Right cardiac atrium (tissue), 5 donors: ENCODE data around the gene UNC80. TPM values are rescaled to one million over a fixed set of nuclear protein-coding genes. Genes with fewer than 3 reads are reported as not detected.

Experiments used
- ATAC-seq, 2 donors: fragments of 200-7000 bp; cut with Tn5 transposase; one replicate each; pipeline versions ENCODE4 v1.8.0 to v1.9.1; 2020; ENCODE audit warnings: moderate library complexity in 2 of 2, mild to moderate bottlenecking in 1 of 2
- DNase-seq, 3 donors: peaks; one replicate each; pipeline ENCODE4 v3.0.0-alpha.2; 2020
- H3K27ac ChIP-seq: one replicate; pipeline ENCODE4 v1.5.1; 2013; ENCODE audit warnings: mild to moderate bottlenecking, low read length, control low read depth, moderate library complexity
- H3K27me3 ChIP-seq: one replicate; pipeline ENCODE4 v1.6.1; 2013; ENCODE audit not compliant: control insufficient read depth, insufficient read depth
- H3K4me1 ChIP-seq: one replicate; pipeline ENCODE4 v1.6.1; 2013; ENCODE audit warnings: low read length; ENCODE audit not compliant: control insufficient read depth, insufficient read depth
- H3K4me3 ChIP-seq: one replicate; pipeline ENCODE4 v1.5.1; 2013; ENCODE audit warnings: low read length, control low read depth
- H3K9me3 ChIP-seq: one replicate; pipeline ENCODE4 v1.6.1; 2013; ENCODE audit warnings: low read length; ENCODE audit not compliant: control insufficient read depth
- WGBS: extraction: QIAGEN DNeasy Blood & Tissue Kit; methylation state at CpG from one replicate; pipeline ENCODE4 v1.1.7; 2013; 5-methylcytosine and 5-hydroxymethylcytosine counted together
- intact Hi-C, 4 donors: fragments of 100-400 bp; cut with DNase I; formaldehyde crosslinking; loops; one replicate each; pipeline versions ENCODE4 v1.11.0 to v1.14.0; 2022 to 2023
- long read RNA-seq, 4 donors: library from polyadenylated mRNA; unstranded; transcript quantifications; one replicate each; pipeline ENCODE4 v2.0.0, GENCODE V29; 2020 to 2021
- polyA plus RNA-seq: library from polyadenylated mRNA; stranded (reverse); fragments of 200-250 nt; gene quantifications from one replicate; pipeline ENCODE4 v1.2.3, GENCODE V29; 2013
- total RNA-seq, 4 donors: library from RNA; stranded (reverse); fragmentation: NEBNext Ultra II Directional; extraction: Animal tissue kit (Norgen Biotek cat#: 25700); gene quantifications; one replicate each; pipeline ENCODE4 v1.2.1, GENCODE V29; 2021
- donor health status: healthy with polysubstance abuse.
- donor health status: DM: no; HTN: yes; CAD: no.
- donor health status: DM: no; HTN: no; CAD: no.
- donor health status: DM: no; HTN: yes; CAD: no; lungs with severe emphysema.
- donor health status: DM: yes; HTN: yes; CAD: no.

UNC80 gene, protein sequence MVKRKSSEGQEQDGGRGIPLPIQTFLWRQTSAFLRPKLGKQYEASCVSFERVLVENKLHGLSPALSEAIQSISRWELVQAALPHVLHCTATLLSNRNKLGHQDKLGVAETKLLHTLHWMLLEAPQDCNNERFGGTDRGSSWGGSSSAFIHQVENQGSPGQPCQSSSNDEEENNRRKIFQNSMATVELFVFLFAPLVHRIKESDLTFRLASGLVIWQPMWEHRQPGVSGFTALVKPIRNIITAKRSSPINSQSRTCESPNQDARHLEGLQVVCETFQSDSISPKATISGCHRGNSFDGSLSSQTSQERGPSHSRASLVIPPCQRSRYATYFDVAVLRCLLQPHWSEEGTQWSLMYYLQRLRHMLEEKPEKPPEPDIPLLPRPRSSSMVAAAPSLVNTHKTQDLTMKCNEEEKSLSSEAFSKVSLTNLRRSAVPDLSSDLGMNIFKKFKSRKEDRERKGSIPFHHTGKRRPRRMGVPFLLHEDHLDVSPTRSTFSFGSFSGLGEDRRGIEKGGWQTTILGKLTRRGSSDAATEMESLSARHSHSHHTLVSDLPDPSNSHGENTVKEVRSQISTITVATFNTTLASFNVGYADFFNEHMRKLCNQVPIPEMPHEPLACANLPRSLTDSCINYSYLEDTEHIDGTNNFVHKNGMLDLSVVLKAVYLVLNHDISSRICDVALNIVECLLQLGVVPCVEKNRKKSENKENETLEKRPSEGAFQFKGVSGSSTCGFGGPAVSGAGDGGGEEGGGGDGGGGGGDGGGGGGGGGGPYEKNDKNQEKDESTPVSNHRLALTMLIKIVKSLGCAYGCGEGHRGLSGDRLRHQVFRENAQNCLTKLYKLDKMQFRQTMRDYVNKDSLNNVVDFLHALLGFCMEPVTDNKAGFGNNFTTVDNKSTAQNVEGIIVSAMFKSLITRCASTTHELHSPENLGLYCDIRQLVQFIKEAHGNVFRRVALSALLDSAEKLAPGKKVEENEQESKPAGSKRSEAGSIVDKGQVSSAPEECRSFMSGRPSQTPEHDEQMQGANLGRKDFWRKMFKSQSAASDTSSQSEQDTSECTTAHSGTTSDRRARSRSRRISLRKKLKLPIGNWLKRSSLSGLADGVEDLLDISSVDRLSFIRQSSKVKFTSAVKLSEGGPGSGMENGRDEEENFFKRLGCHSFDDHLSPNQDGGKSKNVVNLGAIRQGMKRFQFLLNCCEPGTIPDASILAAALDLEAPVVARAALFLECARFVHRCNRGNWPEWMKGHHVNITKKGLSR (N-terminal part only)
- total RNA-seq (under 1 TPM in 3 of 4 donors, not detected in 1; 0.06 to 0.20 (median 0.12) TPM), polyA plus RNA-seq (0.02 TPM)
- long read RNA-seq, donor 1, result 0 reads
- long read RNA-seq, donor 2, result 0 reads
- long read RNA-seq, donor 3, result 0 reads
- long read RNA-seq, donor 4, result 0 reads

DNA sequence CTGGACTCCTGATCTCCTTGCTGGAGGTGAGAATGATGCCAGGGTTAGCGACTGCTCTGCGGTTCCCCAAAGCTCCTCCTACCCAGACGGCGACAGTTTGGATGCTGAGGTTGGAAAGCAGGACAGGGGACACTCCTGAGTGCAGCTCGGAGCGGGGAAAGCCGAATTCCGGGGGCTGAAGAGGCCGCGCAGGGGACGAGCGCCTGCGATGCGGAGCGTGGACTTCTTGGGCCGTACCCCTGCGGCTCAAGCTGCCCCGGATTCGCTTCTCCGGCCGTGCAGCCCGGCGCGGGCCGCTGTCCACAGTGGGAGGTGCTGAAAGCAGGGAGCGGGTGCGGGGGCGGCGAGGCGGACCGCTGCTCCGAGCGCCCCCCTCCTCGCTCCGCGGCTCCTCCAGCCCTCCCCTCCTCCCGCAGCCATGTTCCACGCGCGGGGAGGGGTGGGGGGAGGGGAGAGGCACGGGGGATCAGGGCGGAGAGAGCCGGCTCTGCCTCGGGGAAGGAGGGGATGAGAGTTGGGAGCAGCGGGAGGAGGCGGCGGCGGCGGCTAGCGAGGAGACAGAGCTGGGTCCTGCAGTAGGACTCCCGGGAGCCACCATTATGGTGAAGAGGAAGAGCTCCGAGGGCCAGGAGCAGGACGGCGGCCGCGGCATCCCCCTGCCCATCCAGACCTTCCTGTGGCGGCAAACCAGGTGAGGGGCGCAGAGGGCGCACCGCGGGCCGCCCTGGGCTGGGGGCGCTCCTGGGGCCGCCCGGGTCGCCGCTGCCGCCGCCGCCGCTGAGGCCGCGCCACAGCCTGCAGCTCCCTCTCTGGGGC is at the start of gene UNC80:
TSS of gene UNC80 (plus strand) at position 359 of the 816 bp plus-strand sequence. CDS start at position 600, 241 bp downstream.
- H3K27me3 ChIP-seq, result no peaks in the 10 kb centered on the region
- 2% methylated on average over 73 of the region's 73 CpGs for WGBS
- peak within 1 kb of the TSS; percentile 43 for H3K4me3 ChIP-seq
- H3K27ac ChIP-seq, result no peak within 1 kb of the TSS
- no peaks in the 10 kb centered on the region for H3K4me1 ChIP-seq
- DNase-seq (peak; percentile 58 to 88 (median 84)), ATAC-seq (peak; percentile 93 to 95)
- intact Hi-C loops, result no loop called here
- H3K9me3 ChIP-seq, result no peaks in the 10 kb centered on the region

DNA sequence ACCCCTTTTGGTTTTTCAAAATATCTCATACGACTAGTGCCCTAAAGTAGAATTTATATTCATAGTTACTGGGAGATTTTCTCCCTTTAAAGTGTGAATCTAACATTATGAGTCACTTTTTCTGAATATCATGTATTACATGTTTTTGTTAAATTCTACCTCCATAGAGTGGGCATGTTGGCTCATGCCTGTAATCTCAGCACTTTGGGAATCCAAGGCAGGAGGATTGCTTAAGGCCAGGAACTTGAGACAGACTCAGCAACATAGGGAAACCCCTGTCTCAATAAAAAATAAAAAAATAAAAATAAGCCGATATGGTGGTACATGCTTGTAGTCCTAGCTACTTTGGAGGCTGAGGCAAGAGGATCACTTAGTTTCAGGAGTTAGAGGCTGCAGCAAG is 45.3 kb upstream of the UNC80 start:
- Histone ChIP-seq H3K4me3 (no peak overlapping the region), H3K4me1 (no peaks in the 10 kb centered on the region), H3K9me3 (no peaks in the 10 kb centered on the region), H3K27me3 (no peaks in the 10 kb centered on the region), H3K27ac (no peak overlapping the region)
- ATAC-seq, result no peak
- 96% methylated on average over 2 of the region's 2 CpGs for WGBS
- no peak for DNase-seq
- intact Hi-C loops, result no loop called here

DNA sequence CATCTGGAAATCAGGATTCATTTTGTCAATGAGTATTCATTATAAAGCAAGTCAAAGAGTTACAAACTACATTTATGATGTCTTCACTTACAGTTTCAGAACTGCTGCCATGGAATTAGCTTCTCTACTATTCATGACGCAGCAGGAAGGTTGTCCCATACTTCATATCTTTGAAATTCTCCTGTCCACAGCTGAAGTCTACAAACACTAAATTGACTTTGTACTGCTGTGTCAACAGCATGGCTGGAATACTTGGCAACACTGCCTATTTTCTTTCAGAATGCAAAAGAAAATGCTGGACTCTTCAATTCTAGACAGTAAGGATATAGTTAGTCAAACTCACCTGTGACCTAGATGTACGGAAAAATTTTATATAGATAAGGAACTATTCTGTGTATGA is 44.6 kb upstream of the UNC80 start:
- ATAC-seq (no peak), DNase-seq (no peak)
- Histone ChIP-seq H3K27me3 (no peaks in the 10 kb centered on the region), H3K4me3 (no peak overlapping the region), H3K4me1 (no peaks in the 10 kb centered on the region), H3K9me3 (no peaks in the 10 kb centered on the region), H3K27ac (no peak overlapping the region)
- intact Hi-C loops, result no loop called here
- WGBS, result 85% methylated on average over 2 of the region's 2 CpGs

DNA sequence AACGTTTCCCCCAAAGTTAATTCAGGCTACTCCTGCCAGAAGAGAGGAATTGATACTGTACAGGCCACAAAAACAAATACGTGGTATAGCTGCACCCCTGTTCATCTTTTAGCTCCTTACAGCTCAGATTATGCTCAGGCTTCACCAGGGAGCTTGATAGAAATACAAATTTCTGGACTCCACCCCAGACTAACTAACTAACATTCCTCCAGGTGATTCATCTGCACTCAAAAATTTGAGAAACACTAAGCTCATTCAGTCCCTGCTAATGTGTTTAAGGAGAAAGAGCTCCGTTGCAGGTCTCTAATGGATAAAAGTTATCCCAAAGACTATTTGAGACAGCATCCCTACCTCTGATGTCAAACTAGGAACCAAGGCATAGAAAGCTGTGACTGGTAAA is 36.8 kb upstream of the UNC80 start:
- intact Hi-C loops, result no loop called here
- WGBS, result 79% methylated on average over 3 of the region's 3 CpGs
- no peak for DNase-seq

DNA sequence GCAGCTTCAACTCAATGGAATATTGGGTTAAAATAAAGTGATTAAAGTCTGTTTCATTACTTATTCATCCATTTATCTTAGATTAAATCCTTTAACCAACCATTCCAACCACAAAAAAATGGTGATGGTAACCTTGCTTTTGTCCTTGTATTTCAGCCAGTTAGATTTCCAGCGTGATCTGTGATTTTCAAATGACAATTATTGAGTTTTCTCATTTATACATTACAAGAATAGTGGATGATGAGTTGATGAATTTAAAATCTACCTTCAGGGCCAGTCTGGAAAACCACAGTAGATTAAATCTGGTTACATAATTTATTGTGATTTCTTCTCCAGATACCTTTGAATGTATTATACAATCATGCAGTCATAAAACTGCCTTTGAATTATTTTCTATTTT is 29.7 kb upstream of the UNC80 start:
- no peak for ATAC-seq
- 59% methylated on average over 1 of the region's 1 CpG for WGBS
- intact Hi-C loops, result no loop called here
- DNase-seq, result no peak
- Histone ChIP-seq H3K9me3 (no peaks in the 10 kb centered on the region), H3K4me1 (no peaks in the 10 kb centered on the region), H3K27me3 (no peaks in the 10 kb centered on the region), H3K27ac (no peak overlapping the region), H3K4me3 (no peak overlapping the region)

More for the DNA sequence above, 36.8 kb upstream of the UNC80 start:
- Histone ChIP-seq H3K9me3 (no peaks in the 10 kb centered on the region), H3K4me1 (no peaks in the 10 kb centered on the region), H3K27ac (no peak overlapping the region), H3K4me3 (no peak overlapping the region), H3K27me3 (no peaks in the 10 kb centered on the region)
- no peak for ATAC-seq

DNA sequence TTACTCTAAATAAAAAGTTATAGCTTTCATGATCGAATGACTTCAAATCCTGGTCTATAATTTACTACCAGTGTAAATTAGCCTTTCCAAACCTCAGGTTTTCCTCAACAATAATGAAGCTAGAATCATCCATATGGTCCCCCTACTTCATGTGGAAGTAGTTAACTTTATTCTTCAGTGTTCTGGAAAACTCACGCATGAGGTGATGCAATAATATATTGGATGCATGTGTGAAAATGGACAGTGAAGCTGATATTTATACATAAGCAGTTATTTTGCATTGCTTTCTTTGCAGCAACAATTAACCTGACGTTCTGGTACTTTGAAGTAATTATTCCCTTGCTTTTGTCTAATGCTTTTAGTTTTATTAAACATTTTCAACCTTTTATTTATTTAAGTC is 18.6 kb upstream of the UNC80 start:
- Histone ChIP-seq H3K27ac (no peak overlapping the region), H3K4me1 (no peaks in the 10 kb centered on the region), H3K9me3 (no peaks in the 10 kb centered on the region), H3K27me3 (no peaks in the 10 kb centered on the region), H3K4me3 (no peak overlapping the region)
- 39% methylated on average over 3 of the region's 3 CpGs for WGBS
- DNase-seq (no peak), ATAC-seq (no peak)
- intact Hi-C loops, result no loop called here

DNA sequence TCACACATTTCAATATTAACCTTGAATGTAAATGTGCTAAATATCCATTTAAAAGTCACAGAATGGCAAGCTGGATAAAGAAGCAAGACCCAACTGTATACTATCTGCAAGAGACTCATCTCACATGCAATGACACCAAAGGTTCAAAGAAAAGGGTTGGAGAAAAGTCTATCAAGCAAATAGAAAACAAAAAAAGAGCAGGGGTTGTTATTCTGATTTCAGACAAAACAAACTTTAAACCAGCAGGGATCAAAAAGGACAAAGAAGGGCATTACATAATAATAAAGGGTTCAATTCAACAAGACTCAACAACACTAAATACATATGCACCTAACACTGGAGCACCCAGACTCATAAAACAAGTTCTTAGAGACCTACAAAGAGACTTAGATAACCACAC is 14.5 kb upstream of the UNC80 start:
- no peaks in the 10 kb centered on the region for H3K27me3 ChIP-seq
- no peaks in the 10 kb centered on the region for H3K4me1 ChIP-seq
- H3K27ac ChIP-seq, result no peak overlapping the region
- no peaks in the 10 kb centered on the region for H3K9me3 ChIP-seq
- H3K4me3 ChIP-seq, result no peak overlapping the region
- no peak for DNase-seq
- intact Hi-C loops, result no loop called here
- no peak for ATAC-seq

DNA sequence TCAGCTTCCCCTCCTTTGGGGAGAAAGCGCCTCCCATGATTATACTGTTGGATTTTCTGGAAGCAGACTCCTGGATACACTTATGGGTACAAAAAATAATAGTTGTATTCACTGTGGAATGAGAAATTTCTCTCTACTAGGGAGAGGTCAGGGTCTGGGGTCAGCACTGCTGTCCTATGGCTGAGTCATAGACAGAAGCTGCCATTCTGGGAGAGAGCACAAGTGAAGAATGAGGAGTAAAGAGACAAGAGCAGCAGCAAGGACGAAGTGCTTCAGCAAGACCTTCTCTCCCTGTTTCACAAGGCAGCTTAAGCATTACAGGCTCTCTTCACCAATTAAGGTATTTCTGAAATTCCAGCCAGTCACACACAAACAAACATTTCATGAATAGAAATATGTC is 10.1 kb upstream of the UNC80 start:
- H3K27me3 ChIP-seq, result no peaks in the 10 kb centered on the region
- intact Hi-C loops, result loop anchor here in 1 of 4 donors (2.0 kb wide), 1 partner anchor 13 kb away; no protein-coding TSS in a partner anchor
- no peak for DNase-seq
- H3K4me1 ChIP-seq, result no peaks in the 10 kb centered on the region
- 46% methylated on average over 2 of the region's 2 CpGs for WGBS
- H3K27ac ChIP-seq, result no peak overlapping the region
- no peaks in the 10 kb centered on the region for H3K9me3 ChIP-seq
- ATAC-seq, result no peak
- H3K4me3 ChIP-seq, result no peak overlapping the region

DNA sequence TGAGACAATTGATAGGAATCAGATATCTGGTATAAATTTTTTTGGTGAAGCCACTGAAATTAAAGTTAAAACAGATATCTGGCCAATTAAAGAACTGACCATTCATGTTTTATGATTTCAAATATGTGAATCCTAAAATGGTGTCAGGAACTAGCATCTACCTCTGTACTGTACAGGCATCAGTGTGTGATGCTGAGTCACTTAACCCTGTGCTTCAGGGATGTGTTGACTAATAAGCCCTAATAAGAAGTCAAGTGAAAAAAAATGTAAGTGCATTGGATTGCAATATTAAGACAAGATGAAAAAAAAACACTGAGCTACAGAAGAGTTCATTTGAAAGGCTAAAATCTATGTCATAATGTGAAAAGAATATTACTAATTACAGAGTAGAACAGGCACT is 9.1 kb upstream of the UNC80 start:
- Histone ChIP-seq H3K9me3 (no peaks in the 10 kb centered on the region), H3K4me1 (no peaks in the 10 kb centered on the region), H3K27ac (no peak overlapping the region), H3K27me3 (no peaks in the 10 kb centered on the region), H3K4me3 (no peak overlapping the region)
- ATAC-seq (no peak), DNase-seq (no peak)
- intact Hi-C loops, result no loop called here

DNA sequence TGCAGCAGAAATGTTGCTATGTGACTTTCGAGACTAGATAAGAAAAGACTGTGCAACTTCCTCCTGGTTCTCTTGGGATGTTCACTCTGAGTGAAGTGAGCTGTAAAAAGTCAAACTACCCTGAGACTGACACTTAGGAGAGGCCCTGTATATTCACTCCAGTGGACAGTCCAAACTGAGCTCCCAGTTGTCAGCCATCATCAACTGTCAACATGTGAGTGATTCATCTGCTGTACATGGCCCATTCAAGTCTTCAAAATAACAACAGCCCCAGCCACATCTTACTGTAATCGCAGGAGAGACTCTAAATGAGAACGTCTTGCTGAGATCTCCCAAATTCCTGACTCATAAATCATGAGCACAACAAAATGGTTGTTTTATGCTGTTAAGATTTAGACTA is 8.5 kb upstream of the UNC80 start:
- intact Hi-C loops, result no loop called here
- no peak overlapping the region for H3K27ac ChIP-seq
- no peak overlapping the region for H3K4me3 ChIP-seq
- DNase-seq (no peak), ATAC-seq (no peak)
- 41% methylated on average over 3 of the region's 3 CpGs for WGBS
- no peaks in the 10 kb centered on the region for H3K4me1 ChIP-seq
- no peaks in the 10 kb centered on the region for H3K9me3 ChIP-seq
- H3K27me3 ChIP-seq, result no peaks in the 10 kb centered on the region
